Liver (tissue), 9 donors: ENCODE results near the gene LMF1. TPM values are rescaled to one million over a fixed set of nuclear protein-coding genes. Genes with fewer than 3 reads are reported as not detected.

Source experiments
- DNase-seq: peaks from one replicate; pipeline ENCODE4 v3.0.0-alpha.2; 2017; ENCODE audit warnings: low spot score
- H3K27ac ChIP-seq, 2 donors: one replicate each; pipeline ENCODE4 v1.7.0; 2013; ENCODE audit warnings: inconsistent platforms in 2 of 2, low read length in 2 of 2, control low read depth in 1 of 2, low read depth in 1 of 2, mild to moderate bottlenecking in 1 of 2
- H3K27me3 ChIP-seq, 4 donors: one replicate each; pipeline versions ENCODE4 v1.6.1 to v1.7.0; 2013; ENCODE audit warnings: low read length in 3 of 4, inconsistent platforms in 1 of 4, mild to moderate bottlenecking in 1 of 4, moderate library complexity in 1 of 4; ENCODE audit not compliant: control insufficient read depth in 4 of 4, insufficient read depth in 4 of 4
- H3K36me3 ChIP-seq, 4 donors: one replicate each; pipeline versions ENCODE4 v1.6.1 to v1.7.0; 2013; ENCODE audit warnings: low read length in 3 of 4, mild to moderate bottlenecking in 3 of 4, low read depth in 1 of 4, moderate library complexity in 1 of 4; ENCODE audit not compliant: control insufficient read depth in 4 of 4, insufficient read depth in 3 of 4
- H3K4me1 ChIP-seq, 4 donors: one replicate each; pipeline versions ENCODE4 v1.6.1 to v1.7.0; 2013; ENCODE audit warnings: low read length in 3 of 4, mild to moderate bottlenecking in 3 of 4, moderate library complexity in 1 of 4; ENCODE audit not compliant: control insufficient read depth in 4 of 4, insufficient read depth in 4 of 4
- H3K4me3 ChIP-seq, 3 donors: one replicate each; pipeline versions ENCODE4 v1.6.1 to v1.7.0; 2013; ENCODE audit warnings: low read length in 3 of 3, control low read depth in 1 of 3, low read depth in 1 of 3, mild to moderate bottlenecking in 1 of 3
- H3K9ac ChIP-seq, 2 donors: one replicate each; pipeline ENCODE4 v1.7.0; 2013; ENCODE audit warnings: low read length in 2 of 2, mild to moderate bottlenecking in 2 of 2, moderate library complexity in 2 of 2, control low read depth in 1 of 2, low read depth in 1 of 2
- H3K9me3 ChIP-seq, 4 donors: one replicate each; pipeline versions ENCODE4 v1.6.1 to v1.7.0; 2013; ENCODE audit warnings: low read length in 3 of 4; ENCODE audit not compliant: control insufficient read depth in 4 of 4
- ATF3 ChIP-seq: IDR thresholded peaks from 2 replicates; pipeline ENCODE4 v1.6.1; 2016; ENCODE audit warnings: antibody characterized with exemption
- CTCF ChIP-seq: fragments of 150-350 bp; IDR thresholded peaks from 2 replicates; pipeline ENCODE4 v1.5.1; 2017; ENCODE audit warnings: improper control_type of control experiment, low read depth, low read length; ENCODE audit not compliant: missing input control
- FOXA2 ChIP-seq: IDR thresholded peaks from 2 replicates; pipeline ENCODE4 v1.6.1; 2016; ENCODE audit warnings: antibody characterized with exemption
- GABPA ChIP-seq, 2 donors: IDR thresholded peaks in 1 of 2; conservative IDR thresholded peaks in 1 of 2; 2 replicates each; pipeline ENCODE4 v1.6.1; 2016; ENCODE audit warnings: antibody characterized with exemption in 2 of 2, mild to moderate bottlenecking in 1 of 2, moderate library complexity in 1 of 2
- HNF4A ChIP-seq, 2 donors: conservative IDR thresholded peaks; 2 replicates each; pipeline ENCODE4 v1.6.1; 2016; ENCODE audit warnings: antibody characterized with exemption in 2 of 2, mild to moderate bottlenecking in 2 of 2
- JUND ChIP-seq, 2 donors: IDR thresholded peaks; 2 replicates each; pipeline ENCODE4 v1.6.1; 2016; ENCODE audit warnings: antibody characterized with exemption in 2 of 2
- MAX ChIP-seq: IDR thresholded peaks from 2 replicates; pipeline ENCODE4 v1.6.1; 2016; ENCODE audit warnings: antibody characterized with exemption
- NR2F2 ChIP-seq: IDR thresholded peaks from 2 replicates; pipeline ENCODE4 v1.6.1; 2016; ENCODE audit warnings: antibody characterized with exemption
- RAD21 ChIP-seq, 2 donors: IDR thresholded peaks; 2 replicates each; pipeline ENCODE4 v1.6.1; 2016; ENCODE audit warnings: antibody characterized with exemption in 2 of 2, mild to moderate bottlenecking in 2 of 2
- REST ChIP-seq: IDR thresholded peaks from 2 replicates; pipeline ENCODE4 v1.6.1; 2016; ENCODE audit warnings: antibody characterized with exemption, mild to moderate bottlenecking
- RXRA ChIP-seq, 2 donors: IDR thresholded peaks; 2 replicates each; pipeline ENCODE4 v1.6.1; 2017 to 2018; ENCODE audit warnings: antibody characterized with exemption in 2 of 2, mild to moderate bottlenecking in 1 of 2
- SP1 ChIP-seq: IDR thresholded peaks from 2 replicates; pipeline ENCODE4 v1.6.1; 2018; ENCODE audit warnings: antibody characterized with exemption, mild to moderate bottlenecking
- TAF1 ChIP-seq: conservative IDR thresholded peaks from 2 replicates; pipeline ENCODE4 v1.6.1; 2016; ENCODE audit warnings: antibody characterized with exemption, mild to moderate bottlenecking
- YY1 ChIP-seq: IDR thresholded peaks from 2 replicates; pipeline ENCODE4 v1.6.1; 2016; ENCODE audit warnings: antibody characterized with exemption, mild to moderate bottlenecking
- ZBTB33 ChIP-seq: IDR thresholded peaks from 2 replicates; pipeline ENCODE4 v1.6.1; 2016; ENCODE audit warnings: antibody characterized with exemption
- WGBS: extraction: QIAGEN DNeasy Blood & Tissue Kit; methylation state at CpG from one replicate; pipeline ENCODE4 v1.1.7; 2013; 5-methylcytosine and 5-hydroxymethylcytosine counted together
- polyA plus RNA-seq, 2 donors: library from polyadenylated mRNA; stranded (reverse) in 1 of 2; unstranded in 1 of 2; fragments of 200-250 nt in 1 of 2; fragments of >200 nt in 1 of 2; fragmentation: Nextera tagmentation in 1 of 2; extraction: Ambion mirVana in 1 of 2; gene quantifications; one replicate each; pipeline versions ENCODE4 v1.2.1 to v1.2.3, GENCODE V29; 2013 to 2015
- total RNA-seq, 2 donors: library from RNA; depleted of rRNA; stranded (reverse); fragments of >200 nt; gene quantifications; one replicate each; pipeline ENCODE4 v1.2.3, GENCODE V29; 2014
- donor health status: healthy.
- donor health status: healthy.
- donor health status: healthy.
- donor health status: healthy.
- donor health status: healthy.

The LMF1 gene
- total and polyA plus RNA-seq, 4 donors = 8.8 to 24.3 (median 12.6) TPM

GRCh38 chr16:872436-873242 is 98.1 kb downstream of the LMF1 start:
- Histone ChIP-seq H3K36me3 (peaks cover 0 to 5% (median 3%) of the 10 kb centered on the region in 4 donors), H3K27ac (no peak overlapping the region), H3K4me3 (no peak overlapping the region), H3K9me3 (no peaks in the 10 kb centered on the region), H3K4me1 (no peaks in the 10 kb centered on the region), H3K9ac (no peak overlapping the region), H3K27me3 (no peaks in the 10 kb centered on the region)
- DNase-seq = no peak
- WGBS = 96% methylated on average over 23 of the region's 23 CpGs
- no peak for TF ChIP-seq CTCF
- TF ChIP-seq ZBTB33 = no peak
- TF ChIP-seq TAF1 = no peak
- no peak for TF ChIP-seq NR2F2
- TF ChIP-seq YY1 = no peak
- TF ChIP-seq RXRA (IDR thresholded peaks at IDR 0.05) = no peak
- TF ChIP-seq RAD21 (IDR thresholded peaks at IDR 0.05) = no peak

GRCh38 chr16:871562-872345 is 99.0 kb downstream of the LMF1 start:
- H3K36me3 ChIP-seq = peaks cover 0 to 6% (median 4%) of the 10 kb centered on the region in 4 donors
- TF ChIP-seq JUND (IDR thresholded peaks at IDR 0.05) (no peak), CTCF (no peak), FOXA2 (no peak), REST (no peak), ATF3 (no peak), ZBTB33 (no peak), SP1 (no peak), GABPA (IDR thresholded peaks at IDR 0.05 in 1 of 2, conservative IDR thresholded peaks at IDR 0.05 in 1 of 2) (no peak), YY1 (no peak), RAD21 (IDR thresholded peaks at IDR 0.05) (no peak), NR2F2 (no peak), HNF4A (conservative IDR thresholded peaks at IDR 0.05) (no peak), RXRA (IDR thresholded peaks at IDR 0.05) (no peak), MAX (no peak), TAF1 (no peak)
- no peaks in the 10 kb centered on the region for H3K27me3 ChIP-seq
- H3K9me3 ChIP-seq = no peaks in the 10 kb centered on the region
- H3K4me3 ChIP-seq = no peak overlapping the region
- H3K4me1 ChIP-seq = no peaks in the 10 kb centered on the region
- no peak for DNase-seq
- 93% methylated on average over 30 of the region's 30 CpGs for WGBS
- no peak overlapping the region for H3K9ac ChIP-seq
- no peak overlapping the region for H3K27ac ChIP-seq
